Esophagus squamous epithelium (tissue), 4 donors: ENCODE measurements around the gene FRMPD4.

ENCODE experiments used
- CTCF ChIP-seq, 6 experiments: fragments of 450-650 bp in 4 of 6; fragments of 200-600 bp in 2 of 6; sonication (generic) in 2 of 6; IDR thresholded peaks; one replicate each; pipeline ENCODE4 v1.5.1; 2016 to 2019; ENCODE audit warnings: antibody characterized with exemption in 6 of 6, mild to moderate bottlenecking in 4 of 6, moderate library complexity in 4 of 6
- POLR2A ChIP-seq, 4 donors: fragments of 450-650 bp; IDR thresholded peaks; one replicate each; pipeline ENCODE4 v1.6.1; 2017; ENCODE audit warnings: antibody characterized with exemption in 4 of 4, mild to moderate bottlenecking in 4 of 4, moderate library complexity in 3 of 4

GRCh38 chrX:12452268-12452667 lies 314.0 kb downstream of the FRMPD4 start:
- no peak for TF ChIP-seq POLR2A (IDR thresholded peaks at IDR 0.05)
- TF ChIP-seq CTCF (IDR thresholded peaks at IDR 0.05): no peak
